Cardiac fibroblast (primary cell): ENCODE data around the gene RIBC1.

Experiments
- DNase-seq, 2 donors: peaks; one replicate each; pipeline versions ENCODE4 v3.0.0 to v3.0.0-alpha.2; 2010; ENCODE audit warnings: low read depth in 2 of 2
- H3K4me3 ChIP-seq, 2 donors: replicated peaks in 1 of 2; 1 replicate in 1 of 2; 2 replicates in 1 of 2; pipeline ENCODE4 v1.5.1; 2011; ENCODE audit warnings: low read depth in 2 of 2, low read length in 2 of 2, mild to moderate bottlenecking in 2 of 2, moderate library complexity in 1 of 2
- TF ChIP-seq, protein P1 (sequence below): IDR thresholded peaks from one replicate; pipeline ENCODE4 v1.5.1; 2011; ENCODE audit warnings: low read depth, mild to moderate bottlenecking, low read length, inconsistent platforms

The RIBC1 gene

DNA sequence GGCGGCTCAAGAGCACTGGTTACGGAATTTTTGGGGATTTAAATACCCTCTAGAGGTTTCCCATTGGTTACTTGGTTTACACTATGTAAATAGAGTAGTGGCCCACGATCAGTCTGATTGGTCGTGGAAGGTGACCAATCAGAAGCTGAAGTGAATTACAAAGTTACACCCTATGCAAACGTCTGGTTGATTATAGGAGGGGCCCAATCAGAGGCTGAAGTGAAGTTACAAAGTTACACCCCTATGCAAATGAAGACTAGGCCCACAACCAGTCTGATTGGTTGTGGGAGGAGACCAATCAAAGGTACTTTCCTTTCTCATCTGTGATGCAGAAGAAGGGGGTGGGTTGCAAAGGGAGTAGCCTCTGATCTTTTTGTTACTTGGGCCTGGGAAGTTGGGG lies 56.6 kb downstream of the RIBC1 start:
- DNase-seq: peak in 1 of 2 donors; percentile 6
- H3K4me3 ChIP-seq: no peak overlapping the region
- TF ChIP-seq, protein P1, sequence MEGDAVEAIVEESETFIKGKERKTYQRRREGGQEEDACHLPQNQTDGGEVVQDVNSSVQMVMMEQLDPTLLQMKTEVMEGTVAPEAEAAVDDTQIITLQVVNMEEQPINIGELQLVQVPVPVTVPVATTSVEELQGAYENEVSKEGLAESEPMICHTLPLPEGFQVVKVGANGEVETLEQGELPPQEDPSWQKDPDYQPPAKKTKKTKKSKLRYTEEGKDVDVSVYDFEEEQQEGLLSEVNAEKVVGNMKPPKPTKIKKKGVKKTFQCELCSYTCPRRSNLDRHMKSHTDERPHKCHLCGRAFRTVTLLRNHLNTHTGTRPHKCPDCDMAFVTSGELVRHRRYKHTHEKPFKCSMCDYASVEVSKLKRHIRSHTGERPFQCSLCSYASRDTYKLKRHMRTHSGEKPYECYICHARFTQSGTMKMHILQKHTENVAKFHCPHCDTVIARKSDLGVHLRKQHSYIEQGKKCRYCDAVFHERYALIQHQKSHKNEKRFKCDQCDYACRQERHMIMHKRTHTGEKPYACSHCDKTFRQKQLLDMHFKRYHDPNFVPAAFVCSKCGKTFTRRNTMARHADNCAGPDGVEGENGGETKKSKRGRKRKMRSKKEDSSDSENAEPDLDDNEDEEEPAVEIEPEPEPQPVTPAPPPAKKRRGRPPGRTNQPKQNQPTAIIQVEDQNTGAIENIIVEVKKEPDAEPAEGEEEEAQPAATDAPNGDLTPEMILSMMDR: no peak
